ENCODE results near the gene LRRC52. TPM values are rescaled to one million over a fixed set of nuclear protein-coding genes. Genes with fewer than 3 reads are reported as not detected.
A peak's percentile ranks its signal among the peaks of the same experiment; 100 is the strongest.

LRRC52 gene
- total and polyA plus RNA-seq, 2 of the 13 experiments (the other 11 are each of a cell fraction or from before 2014, with no cell fraction given) = not detected

- TF ChIP-seq, protein P1, sequence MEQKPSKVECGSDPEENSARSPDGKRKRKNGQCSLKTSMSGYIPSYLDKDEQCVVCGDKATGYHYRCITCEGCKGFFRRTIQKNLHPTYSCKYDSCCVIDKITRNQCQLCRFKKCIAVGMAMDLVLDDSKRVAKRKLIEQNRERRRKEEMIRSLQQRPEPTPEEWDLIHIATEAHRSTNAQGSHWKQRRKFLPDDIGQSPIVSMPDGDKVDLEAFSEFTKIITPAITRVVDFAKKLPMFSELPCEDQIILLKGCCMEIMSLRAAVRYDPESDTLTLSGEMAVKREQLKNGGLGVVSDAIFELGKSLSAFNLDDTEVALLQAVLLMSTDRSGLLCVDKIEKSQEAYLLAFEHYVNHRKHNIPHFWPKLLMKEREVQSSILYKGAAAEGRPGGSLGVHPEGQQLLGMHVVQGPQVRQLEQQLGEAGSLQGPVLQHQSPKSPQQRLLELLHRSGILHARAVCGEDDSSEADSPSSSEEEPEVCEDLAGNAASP (CRISPR knock-in tag; IDR thresholded peaks at IDR 0.05; ENCODE audit: borderline replicate concordance) = no peak
- TF ChIP-seq CC2D1A (CRISPR knock-in tag; IDR thresholded peaks at IDR 0.05) (no peak), CENPBD1 (CRISPR knock-in tag; IDR thresholded peaks at IDR 0.05; ENCODE audit: borderline replicate concordance, low read depth) (no peak), ZNF784 (CRISPR knock-in tag; IDR thresholded peaks at IDR 0.05; ENCODE audit: borderline replicate concordance) (no peak), ZNF629 (CRISPR knock-in tag; conservative IDR thresholded peaks at IDR 0.05) (no peak), RBM22 (optimal IDR thresholded peaks at IDR 0.05; ENCODE audit: low read length) (peak; percentile 72), TBL1XR1 (IDR thresholded peaks at IDR 0.05; ENCODE audit: borderline replicate concordance, low read length, partially characterized antibody) (no peak), NFRKB (IDR thresholded peaks at IDR 0.05) (no peak), ZNF768 (CRISPR knock-in tag; IDR thresholded peaks at IDR 0.05) (no peak), ZNF451 (CRISPR knock-in tag; IDR thresholded peaks at IDR 0.05) (0 out of 2 replicates have a peak, but pooled peaks have one; percentile 38), ARID2 (CRISPR knock-in tag; IDR thresholded peaks at IDR 0.05; ENCODE audit: borderline replicate concordance) (no peak), NFE2L2 (IDR thresholded peaks at IDR 0.05; ENCODE audit: low read length) (no peak), CEBPZ (IDR thresholded peaks at IDR 0.05; ENCODE audit: low read length) (no peak), CBX2 (IDR thresholded peaks at IDR 0.05; ENCODE audit: low read depth, low read length) (no peak), CBX2 (CRISPR knock-in tag; IDR thresholded peaks at IDR 0.05; ENCODE audit: low read depth) (no peak), TP53 (CRISPR knock-in tag; conservative IDR thresholded peaks at IDR 0.05) (no peak), GABPA (IDR thresholded peaks at IDR 0.05; ENCODE audit: low read depth, low read length) (no peak), GABPA (CRISPR knock-in tag; IDR thresholded peaks at IDR 0.05; ENCODE audit: low read depth) (peak; percentile 47; the same call in 1 of the 2 replicates), ZNF850 (CRISPR knock-in tag; conservative IDR thresholded peaks at IDR 0.05) (no peak), ZNF350 (CRISPR knock-in tag; IDR thresholded peaks at IDR 0.05; ENCODE audit: borderline replicate concordance, low read depth) (peak; percentile 42; the same call in 1 of the 2 replicates), ZNF224 (CRISPR knock-in tag; IDR thresholded peaks at IDR 0.05) (no peak), ZNF883 (CRISPR knock-in tag; IDR thresholded peaks at IDR 0.05; ENCODE audit: not compliant biosample characterization) (peak; percentile 36), SSRP1 (CRISPR knock-in tag; IDR thresholded peaks at IDR 0.05) (no peak)
These were observed 54.3 kb downstream of the LRRC52 start (continued) for GRCh38 chr1:165597883-165598675.

All from HepG2 (cell line).